Prostate gland (tissue), 2 donors: ENCODE measurements around the gene NCAM1. TPM values are rescaled to one million over a fixed set of nuclear protein-coding genes. Genes with fewer than 3 reads are reported as not detected.

ENCODE experiments used
- DNase-seq: peaks from one replicate; pipeline ENCODE4 v3.0.0-alpha.2; 2019; ENCODE audit warnings: low spot score
- H3K27ac ChIP-seq, 2 donors: fragments of 200-600 bp; sonication (generic); 2 replicates each; pipeline ENCODE4 v1.5.1; 2017 to 2019
- H3K27me3 ChIP-seq: fragments of 200-600 bp; sonication (generic); replicated peaks from 2 replicates; pipeline ENCODE4 v1.5.1; 2019; ENCODE audit not compliant: insufficient read depth
- H3K36me3 ChIP-seq, 2 donors: fragments of 200-600 bp; sonication (generic); 1 replicate in 1 of 2; 2 replicates in 1 of 2; pipeline versions ENCODE4 v1.5.1 to v1.8.1; 2017 to 2019
- H3K4me1 ChIP-seq: fragments of 200-600 bp; sonication (generic); replicated peaks from 2 replicates; pipeline ENCODE4 v1.5.1; 2019
- H3K4me3 ChIP-seq, 2 donors: fragments of 200-600 bp; sonication (generic); 2 replicates each; pipeline ENCODE4 v1.5.1; 2017 to 2019
- H3K9me3 ChIP-seq: fragments of 200-600 bp; sonication (generic); 2 replicates; pipeline ENCODE4 v1.5.1; 2017
- CTCF ChIP-seq, 4 experiments: fragments of 200-600 bp in 2 of 4; fragments of 450-650 bp in 2 of 4; sonication (generic) in 2 of 4; IDR thresholded peaks; 1 replicate in 3 of 4; 2 replicates in 1 of 4; pipeline ENCODE4 v1.5.1; 2016 to 2019; ENCODE audit warnings: antibody characterized with exemption in 4 of 4, mild to moderate bottlenecking in 2 of 4, moderate library complexity in 2 of 4
- POLR2A ChIP-seq: fragments of 450-650 bp; IDR thresholded peaks from one replicate; pipeline ENCODE4 v1.6.1; 2016; ENCODE audit warnings: antibody characterized with exemption, mild to moderate bottlenecking
- POLR2AphosphoS5 ChIP-seq: sonication (generic); formaldehyde crosslinking; IDR thresholded peaks from one replicate; pipeline ENCODE4 v1.6.1; 2017; ENCODE audit warnings: antibody characterized with exemption
- WGBS: methylation state at CpG from one replicate; pipeline ENCODE4 v1.1.5; 2018; 5-methylcytosine and 5-hydroxymethylcytosine counted together
- intact Hi-C: fragments of 100-400 bp; cut with DNase I; formaldehyde crosslinking; loops from one replicate; pipeline ENCODE4 v1.14.2; 2022
- total RNA-seq, 2 donors: library from RNA; depleted of rRNA; stranded (reverse); fragments of >200 nt; gene quantifications; one replicate each; pipeline ENCODE4 v1.1.0, GENCODE V29; 2016

NCAM1 gene
- total RNA-seq, 2 donors from 2014 or later = 3.8 to 39.7 TPM

- 84% methylated on average over 9 of the region's 9 CpGs for WGBS
- DNase-seq = no peak
- TF ChIP-seq POLR2A (no peak), POLR2AphosphoS5 (no peak), CTCF (IDR thresholded peaks at IDR 0.05) (no peak)
- no peaks in the 10 kb centered on the region for H3K36me3 ChIP-seq
- no peaks in the 10 kb centered on the region for H3K4me1 ChIP-seq
- intact Hi-C loops = no loop called here
- no peak overlapping the region for H3K4me3 ChIP-seq
- no peak overlapping the region for H3K27ac ChIP-seq
- H3K27me3 ChIP-seq = no peaks in the 10 kb centered on the region
- no peaks in the 10 kb centered on the region for H3K9me3 ChIP-seq
Measured at GRCh38 chr11:113163291-113164030, 202.2 kb downstream of the NCAM1 start.

GRCh38 chr11:113166280-113166679, 205.1 kb downstream of the NCAM1 start:
- Histone ChIP-seq H3K9me3 (no peaks in the 10 kb centered on the region), H3K36me3 (no peaks in the 10 kb centered on the region), H3K27me3 (no peaks in the 10 kb centered on the region), H3K27ac (no peak overlapping the region), H3K4me3 (no peak overlapping the region), H3K4me1 (no peaks in the 10 kb centered on the region)
- TF ChIP-seq CTCF (IDR thresholded peaks at IDR 0.05) (no peak), POLR2AphosphoS5 (no peak), POLR2A (no peak)
- DNase-seq = no peak
- intact Hi-C loops = no loop called here
- WGBS = 94% methylated on average over 3 of the region's 3 CpGs

GRCh38 chr11:113167599-113167998, 206.4 kb downstream of the NCAM1 start:
- no peak for DNase-seq
- Histone ChIP-seq H3K36me3 (no peaks in the 10 kb centered on the region), H3K27ac (no peak overlapping the region), H3K9me3 (no peaks in the 10 kb centered on the region), H3K4me3 (no peak overlapping the region), H3K4me1 (no peaks in the 10 kb centered on the region), H3K27me3 (no peaks in the 10 kb centered on the region)
- no peak for TF ChIP-seq POLR2A
- TF ChIP-seq CTCF (IDR thresholded peaks at IDR 0.05) = no peak
- no peak for TF ChIP-seq POLR2AphosphoS5
- intact Hi-C loops = no loop called here
- WGBS = 60% methylated on average over 6 of the region's 6 CpGs

- WGBS = 49% methylated on average over 13 of the region's 13 CpGs
- H3K27me3 ChIP-seq = no peaks in the 10 kb centered on the region
- no peaks in the 10 kb centered on the region for H3K4me1 ChIP-seq
- H3K27ac ChIP-seq = no peak overlapping the region
- H3K36me3 ChIP-seq = no peaks in the 10 kb centered on the region
- intact Hi-C loops = no loop called here
- H3K4me3 ChIP-seq = no peak overlapping the region
- no peak for TF ChIP-seq POLR2A
- TF ChIP-seq CTCF (IDR thresholded peaks at IDR 0.05) = no peak
- TF ChIP-seq POLR2AphosphoS5 = no peak
- no peaks in the 10 kb centered on the region for H3K9me3 ChIP-seq
- no peak for DNase-seq
Measured at GRCh38 chr11:113168354-113169342, 207.4 kb downstream of the NCAM1 start.
